Measurements from ENCODE around the gene RAD51B.

Gene RAD51B

GRCh38 chr14:68654471-68654941, 834.9 kb downstream of the RAD51B start:
- peak; percentile 12 to 15 for DNase-seq

GRCh38 chr14:68655021-68655831, 835.6 kb downstream of the RAD51B start:
- peak; percentile 13 to 16 for DNase-seq

- DNase-seq = peak; percentile 14
Observed at GRCh38 chr14:68655911-68656316, 836.3 kb downstream of the RAD51B start.

GRCh38 chr14:68656452-68656851, 836.9 kb downstream of the RAD51B start:
- DNase-seq = peak; percentile 3 to 6

GRCh38 chr14:68657300-68658028, 837.9 kb downstream of the RAD51B start:
- peak; percentile 7 to 11 for DNase-seq

- peak; percentile 13 to 14 for DNase-seq
Observed at GRCh38 chr14:68658029-68658509, 838.5 kb downstream of the RAD51B start.

- peak; percentile 11 to 14 for DNase-seq
Observed at GRCh38 chr14:68658943-68659931, 839.7 kb downstream of the RAD51B start.

GRCh38 chr14:68660495-68660894, 840.9 kb downstream of the RAD51B start:
- DNase-seq = peak in 1 of 2 experiments; percentile 12

- DNase-seq = peak; percentile 16 to 19
Observed at GRCh38 chr14:68661226-68662225, 841.9 kb downstream of the RAD51B start.

- DNase-seq = peak; percentile 14 to 17
Observed at GRCh38 chr14:68662392-68662791, 842.8 kb downstream of the RAD51B start.

GRCh38 chr14:68662826-68663225, 843.2 kb downstream of the RAD51B start:
- DNase-seq = peak in 1 of 2 experiments; percentile 28

GRCh38 chr14:68663385-68664076, 844.0 kb downstream of the RAD51B start:
- DNase-seq = peak; percentile 68 to 70

- peak; percentile 50 to 51 for DNase-seq
Observed at GRCh38 chr14:68664225-68664681, 844.7 kb downstream of the RAD51B start.

GRCh38 chr14:68665131-68665530, 845.6 kb downstream of the RAD51B start:
- no peak for DNase-seq

- DNase-seq = peak; percentile 11 to 12
Observed at GRCh38 chr14:68665792-68666204, 846.2 kb downstream of the RAD51B start.

GRCh38 chr14:68666236-68666635, 846.7 kb downstream of the RAD51B start:
- DNase-seq = peak in 1 of 2 experiments; percentile 12

- DNase-seq = peak; percentile 3 to 10
Observed at GRCh38 chr14:68666899-68667298, 847.3 kb downstream of the RAD51B start.

GRCh38 chr14:68667313-68667791, 847.8 kb downstream of the RAD51B start:
- no peak for DNase-seq

GRCh38 chr14:68668028-68668427, 848.4 kb downstream of the RAD51B start:
- peak; percentile 2 to 9 for DNase-seq

- DNase-seq = no peak
Observed at GRCh38 chr14:68668531-68668930, 849.0 kb downstream of the RAD51B start.
